ENCODE measurements around the gene PAXIP1. TPM values are rescaled to one million over a fixed set of nuclear protein-coding genes. Genes with fewer than 3 reads are reported as not detected.

PAXIP1 gene
- total RNA-seq, 1 donor from 2014 or later, result 38.9 TPM

DNA sequence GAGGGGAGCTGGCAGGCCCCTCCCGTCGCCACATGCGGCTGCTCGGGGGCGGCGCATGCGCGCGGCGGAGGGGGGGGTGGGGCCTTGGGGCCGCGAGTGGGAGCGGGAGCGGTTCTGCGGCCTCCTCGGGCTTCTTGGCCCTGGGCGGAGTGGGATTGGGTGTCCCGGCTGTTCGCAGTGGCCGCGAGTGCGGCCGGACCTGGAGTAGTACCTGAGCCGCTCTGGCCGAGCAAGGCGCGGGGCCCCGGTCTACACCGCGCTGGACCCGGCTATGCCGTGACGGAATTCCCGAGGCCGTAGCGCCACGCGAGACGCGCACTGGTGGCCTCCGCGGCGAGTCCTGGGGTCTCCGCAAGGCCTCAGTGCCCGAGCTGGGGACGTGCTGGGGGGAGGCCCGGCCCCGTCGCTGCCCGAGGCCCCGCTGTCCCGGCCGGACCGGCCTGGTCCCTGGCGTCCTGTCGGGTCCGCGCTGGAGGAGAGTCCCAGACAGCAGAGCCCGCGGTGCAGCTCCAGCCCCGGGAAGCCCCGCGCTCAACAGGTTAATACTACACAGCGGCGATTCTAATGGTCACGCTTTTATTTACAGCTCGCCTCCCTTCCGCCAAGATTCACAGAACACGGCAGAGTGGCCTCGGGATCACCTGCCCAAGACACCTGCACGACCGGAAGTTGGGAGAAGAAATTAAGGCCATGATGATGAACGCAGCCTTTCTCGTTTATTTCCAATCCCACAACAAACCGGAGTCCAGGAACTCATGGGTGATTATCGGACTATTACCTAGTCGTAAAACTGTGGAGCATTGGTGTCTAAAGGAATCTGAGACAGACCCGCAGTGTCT lies 671 bp upstream of the PAXIP1 start:
- peak overlapping the region; percentile 94 for H3K4me3 Mint-ChIP-seq
- peak; percentile 94 for DNase-seq
- no peaks in the 10 kb centered on the region for H3K27me3 Mint-ChIP-seq
- intact Hi-C loops (cut with micrococcal nuclease), result loop anchor here (1.0 to 10.0 kb wide), 6 partner anchors 69 to 639 kb away; partner anchors contain the start of genes HTR5A, INSIG1 and RBM33
- peaks cover 29% of the 10 kb centered on the region for H3K36me3 Mint-ChIP-seq (ENCODE audit: low read depth)
- H3K4me1 Mint-ChIP-seq, result peaks cover 9% of the 10 kb centered on the region
- H3K9me3 Mint-ChIP-seq, result no peaks in the 10 kb centered on the region
- peak overlapping the region; percentile 94 for H3K27ac Mint-ChIP-seq

DNA sequence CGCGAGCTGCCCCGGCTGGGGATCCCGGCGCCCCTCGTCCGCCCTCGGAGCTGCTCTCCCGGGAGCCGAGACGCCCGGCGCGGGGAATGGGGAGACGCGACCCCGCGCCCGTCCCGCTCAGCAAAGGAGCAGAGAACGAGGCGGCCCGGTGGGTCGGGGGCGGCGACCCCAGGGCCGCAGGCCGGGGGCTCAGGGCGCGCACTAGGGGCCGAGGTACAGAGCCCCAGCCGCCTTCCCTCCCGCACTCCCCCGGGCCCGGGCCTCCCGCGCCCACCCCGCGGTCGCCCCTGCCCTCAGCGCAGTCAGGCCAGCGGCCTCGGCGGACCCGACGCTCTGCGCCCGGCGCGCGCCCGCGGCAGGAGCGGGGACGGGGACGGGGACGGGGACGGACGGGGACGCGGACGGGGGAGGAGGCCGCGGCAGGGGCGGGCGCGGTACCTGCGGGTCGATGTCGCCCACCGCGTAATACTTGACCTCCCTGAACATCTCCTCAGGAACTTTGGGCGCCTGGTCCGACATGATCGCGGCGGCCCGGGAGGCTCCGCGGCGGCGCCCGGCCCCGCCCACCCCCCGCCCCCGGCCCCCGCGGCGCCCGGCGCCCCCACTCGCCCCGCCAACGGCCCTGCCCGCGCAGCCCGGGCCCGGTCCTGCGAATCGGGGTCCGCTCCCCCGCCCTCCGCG lies 373 bp downstream of the PAXIP1 start:
- Mint-ChIP-seq H3K27me3 (no peaks in the 10 kb centered on the region), H3K4me1 (peaks cover 6% of the 10 kb centered on the region), H3K36me3 (ENCODE audit: low read depth) (peaks cover 24% of the 10 kb centered on the region), H3K9me3 (no peaks in the 10 kb centered on the region), H3K27ac (no peak overlapping the region), H3K4me3 (no peak overlapping the region)
- intact Hi-C loops (cut with micrococcal nuclease), result loop anchor here (1.0 to 10.0 kb wide), 6 partner anchors 70 to 640 kb away; partner anchors contain the start of genes HTR5A, INSIG1 and RBM33
- peak; percentile 82 for DNase-seq

DNA sequence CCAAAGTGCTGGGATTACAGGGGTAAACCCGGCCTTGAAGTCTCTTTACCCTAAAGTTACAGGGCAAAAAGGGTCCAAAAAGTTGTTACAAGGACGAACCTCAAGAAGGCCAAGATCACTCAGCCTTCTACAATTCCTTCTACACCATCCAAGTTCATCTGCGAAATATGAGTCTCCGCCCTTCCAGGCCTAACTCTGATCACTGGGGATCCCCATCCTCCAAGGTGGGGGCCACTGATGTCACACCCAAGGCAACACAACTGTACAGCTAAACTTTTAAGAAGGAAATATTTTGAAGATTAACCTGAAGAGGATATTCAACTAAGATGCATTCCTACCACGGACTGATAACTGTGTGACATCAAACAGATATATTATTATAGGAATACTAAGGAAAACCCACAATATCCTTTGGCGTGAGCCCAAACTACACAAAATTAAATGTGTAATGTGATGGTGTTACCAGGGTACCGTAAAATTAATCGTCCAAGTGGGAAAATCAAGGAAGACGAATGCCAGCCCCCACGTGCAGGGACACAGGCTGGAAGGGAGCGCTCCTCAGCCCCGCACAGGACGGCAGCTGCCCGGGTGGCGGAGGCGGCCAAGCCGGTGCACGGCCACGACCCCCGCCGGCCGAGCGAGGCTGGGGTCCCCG lies 1.0 kb downstream of the PAXIP1 start:
- intact Hi-C loops (cut with micrococcal nuclease), result loop anchor here (2.0 to 10.0 kb wide), 4 partner anchors 70 to 640 kb away; partner anchors contain the start of genes HTR5A and RBM33
- Mint-ChIP-seq H3K27me3 (no peaks in the 10 kb centered on the region), H3K4me1 (peaks cover 6% of the 10 kb centered on the region), H3K4me3 (no peak overlapping the region), H3K9me3 (no peaks in the 10 kb centered on the region), H3K27ac (peak overlapping the region; percentile 95), H3K36me3 (ENCODE audit: low read depth) (peaks cover 29% of the 10 kb centered on the region)
- DNase-seq, result peak; percentile 70

DNA sequence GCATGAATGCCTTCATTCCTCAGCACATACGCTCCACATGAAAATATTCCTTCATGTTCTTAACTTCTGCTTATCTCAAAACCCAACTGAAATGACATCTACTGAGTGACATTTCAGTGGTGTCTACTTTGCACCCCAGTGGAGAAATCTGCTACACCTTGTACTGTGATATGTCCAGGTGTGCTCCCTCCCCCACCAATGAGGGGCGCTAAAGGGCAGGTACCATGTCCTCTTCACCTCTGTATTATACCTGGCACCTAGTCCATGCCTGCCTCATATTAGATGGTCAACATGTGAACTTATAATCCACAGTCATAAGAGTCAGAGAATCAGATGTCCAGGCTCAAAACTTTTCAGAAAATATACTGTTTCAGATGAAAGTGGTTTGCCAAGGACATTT lies 2.1 kb downstream of the PAXIP1 start:
- Mint-ChIP-seq H3K4me1 (peaks cover 8% of the 10 kb centered on the region), H3K36me3 (ENCODE audit: low read depth) (peaks cover 29% of the 10 kb centered on the region), H3K9me3 (no peaks in the 10 kb centered on the region), H3K27ac (no peak overlapping the region), H3K27me3 (no peaks in the 10 kb centered on the region), H3K4me3 (no peak overlapping the region)
- intact Hi-C loops (cut with micrococcal nuclease), result loop anchor here (5.0 to 10.0 kb wide), 3 partner anchors 72 to 642 kb away; partner anchors contain the start of genes HTR5A and RBM33
- DNase-seq, result no peak

DNA sequence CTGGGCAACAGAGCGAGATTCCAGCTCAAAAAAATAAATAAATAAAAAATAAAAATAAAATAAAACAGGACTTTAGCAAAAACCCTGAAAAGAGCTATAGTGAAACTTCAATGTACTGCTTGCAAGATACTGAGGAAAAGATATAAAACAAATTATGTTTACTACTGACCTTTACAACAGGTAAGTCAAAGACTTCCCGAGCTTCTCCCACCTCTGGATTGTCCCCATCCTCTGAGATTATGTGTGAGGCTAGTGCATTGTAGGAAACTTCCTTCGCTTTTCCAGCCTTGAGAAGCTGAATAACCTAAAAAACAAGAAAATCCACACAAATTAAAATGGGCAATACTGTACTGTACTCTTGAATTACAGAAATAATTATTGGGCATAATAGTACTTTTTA lies 4.4 kb downstream of the PAXIP1 start:
- DNase-seq, result no peak
- no peak overlapping the region for H3K27ac Mint-ChIP-seq
- intact Hi-C loops (cut with micrococcal nuclease), result no loop called here
- no peak overlapping the region for H3K4me3 Mint-ChIP-seq
- H3K4me1 Mint-ChIP-seq, result peaks cover 4% of the 10 kb centered on the region
- peaks cover 27% of the 10 kb centered on the region for H3K36me3 Mint-ChIP-seq (ENCODE audit: low read depth)
- H3K27me3 Mint-ChIP-seq, result no peaks in the 10 kb centered on the region
- H3K9me3 Mint-ChIP-seq, result no peaks in the 10 kb centered on the region

DNA sequence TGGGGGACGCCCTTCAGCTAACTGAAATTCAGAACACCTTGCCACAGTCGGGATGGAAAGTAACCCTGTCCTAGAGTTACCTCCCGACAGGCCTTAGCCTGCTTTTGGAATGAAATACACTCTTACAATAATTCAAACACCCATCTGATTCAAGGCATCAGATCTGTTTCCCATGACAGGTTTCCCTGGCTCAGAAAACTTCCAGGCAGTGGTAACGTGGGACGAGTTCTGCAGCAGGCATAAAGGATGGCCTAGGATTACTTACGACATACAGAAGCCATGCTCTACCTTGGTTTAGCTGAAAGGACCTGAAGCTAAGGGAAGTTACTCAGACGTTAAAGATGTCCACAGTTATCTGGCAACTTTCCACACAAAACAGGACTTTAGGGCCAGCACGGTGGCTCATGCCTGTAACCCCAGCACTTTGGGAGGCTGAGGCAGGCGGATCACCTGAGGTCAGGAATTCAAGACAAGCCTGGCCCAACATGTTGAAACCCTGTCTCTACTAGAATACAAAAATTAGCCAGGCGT lies 5.0 kb downstream of the PAXIP1 start:
- no peak overlapping the region for H3K4me3 Mint-ChIP-seq
- no peaks in the 10 kb centered on the region for H3K27me3 Mint-ChIP-seq
- peak; percentile 53 for DNase-seq
- intact Hi-C loops (cut with micrococcal nuclease), result no loop called here
- peaks cover 4% of the 10 kb centered on the region for H3K4me1 Mint-ChIP-seq
- H3K27ac Mint-ChIP-seq, result no peak overlapping the region
- peaks cover 33% of the 10 kb centered on the region for H3K36me3 Mint-ChIP-seq (ENCODE audit: low read depth)
- no peaks in the 10 kb centered on the region for H3K9me3 Mint-ChIP-seq

DNA sequence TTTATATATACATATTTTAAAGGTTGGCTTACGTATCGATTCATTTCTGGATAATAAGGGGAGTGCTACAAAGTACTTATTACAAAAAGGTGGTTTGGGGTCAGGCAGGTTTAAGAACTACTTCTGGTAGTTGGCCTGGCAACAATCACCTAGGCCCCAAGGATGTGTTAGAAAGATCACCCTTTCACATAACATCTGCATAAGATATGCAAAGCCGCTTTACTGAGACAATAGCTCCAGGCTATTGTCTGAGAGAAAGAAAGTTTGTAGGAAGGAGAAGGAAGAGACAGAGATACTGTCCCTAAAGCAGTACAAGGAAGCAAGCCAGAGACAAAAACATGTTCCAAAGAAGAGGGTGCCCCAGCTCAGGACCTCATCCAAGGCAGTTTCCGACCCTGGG lies 6.2 kb downstream of the PAXIP1 start:
- peaks cover 4% of the 10 kb centered on the region for H3K4me1 Mint-ChIP-seq
- peaks cover 39% of the 10 kb centered on the region for H3K36me3 Mint-ChIP-seq (ENCODE audit: low read depth)
- no peak for DNase-seq
- no peaks in the 10 kb centered on the region for H3K27me3 Mint-ChIP-seq
- H3K9me3 Mint-ChIP-seq, result no peaks in the 10 kb centered on the region
- intact Hi-C loops (cut with micrococcal nuclease), result no loop called here
- no peak overlapping the region for H3K27ac Mint-ChIP-seq
- H3K4me3 Mint-ChIP-seq, result no peak overlapping the region

DNA sequence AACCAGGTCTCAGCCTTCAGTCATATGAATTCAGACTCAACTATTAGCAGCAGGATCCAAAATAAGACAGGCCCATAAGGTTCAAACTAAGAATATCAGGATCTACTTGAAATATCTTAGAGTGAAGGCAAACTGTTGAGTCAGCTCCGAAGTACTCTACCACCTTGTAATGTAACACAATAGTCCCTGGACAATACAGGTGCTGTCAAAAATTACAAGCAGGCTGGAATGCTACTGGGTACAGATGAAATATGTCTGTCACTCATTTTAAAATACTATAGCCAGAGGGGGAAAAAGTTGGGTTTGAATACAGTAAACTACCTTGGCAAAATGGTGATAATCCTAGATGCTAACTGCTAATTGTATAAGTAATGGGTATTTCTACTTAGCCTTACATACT lies 6.8 kb downstream of the PAXIP1 start:
- H3K9me3 Mint-ChIP-seq, result no peaks in the 10 kb centered on the region

DNA sequence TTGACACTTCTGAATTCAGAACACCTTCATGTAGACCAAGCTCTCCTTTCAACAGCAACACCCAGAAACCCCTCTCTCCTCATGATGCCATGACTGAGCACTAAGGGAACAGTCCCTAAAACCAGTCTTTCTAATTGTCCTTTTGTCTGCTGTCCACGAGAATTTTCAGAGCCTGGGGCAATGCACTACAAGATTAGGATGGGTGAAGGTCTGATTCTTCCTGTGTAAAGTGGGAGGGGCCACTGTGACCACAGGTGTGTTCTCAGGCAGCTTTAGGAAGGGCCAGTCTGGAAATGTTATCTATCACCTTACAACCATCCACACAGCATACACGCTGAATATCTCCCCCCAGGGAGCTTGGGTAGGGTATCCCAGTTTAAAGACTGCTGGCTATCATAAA lies 7.9 kb downstream of the PAXIP1 start:
- Mint-ChIP-seq H3K27ac (no peak overlapping the region), H3K4me3 (no peak overlapping the region), H3K36me3 (ENCODE audit: low read depth) (peaks cover 48% of the 10 kb centered on the region), H3K27me3 (no peaks in the 10 kb centered on the region), H3K9me3 (no peaks in the 10 kb centered on the region), H3K4me1 (peaks cover 4% of the 10 kb centered on the region)
- intact Hi-C loops (cut with micrococcal nuclease), result no loop called here
- no peak for DNase-seq

More for the DNA sequence above, 6.8 kb downstream of the PAXIP1 start:
- no peaks in the 10 kb centered on the region for H3K27me3 Mint-ChIP-seq
- H3K27ac Mint-ChIP-seq, result no peak overlapping the region
- intact Hi-C loops (cut with micrococcal nuclease), result no loop called here
- no peak for DNase-seq
- peaks cover 4% of the 10 kb centered on the region for H3K4me1 Mint-ChIP-seq
- H3K4me3 Mint-ChIP-seq, result no peak overlapping the region
- peaks cover 43% of the 10 kb centered on the region for H3K36me3 Mint-ChIP-seq (ENCODE audit: low read depth)

DNA sequence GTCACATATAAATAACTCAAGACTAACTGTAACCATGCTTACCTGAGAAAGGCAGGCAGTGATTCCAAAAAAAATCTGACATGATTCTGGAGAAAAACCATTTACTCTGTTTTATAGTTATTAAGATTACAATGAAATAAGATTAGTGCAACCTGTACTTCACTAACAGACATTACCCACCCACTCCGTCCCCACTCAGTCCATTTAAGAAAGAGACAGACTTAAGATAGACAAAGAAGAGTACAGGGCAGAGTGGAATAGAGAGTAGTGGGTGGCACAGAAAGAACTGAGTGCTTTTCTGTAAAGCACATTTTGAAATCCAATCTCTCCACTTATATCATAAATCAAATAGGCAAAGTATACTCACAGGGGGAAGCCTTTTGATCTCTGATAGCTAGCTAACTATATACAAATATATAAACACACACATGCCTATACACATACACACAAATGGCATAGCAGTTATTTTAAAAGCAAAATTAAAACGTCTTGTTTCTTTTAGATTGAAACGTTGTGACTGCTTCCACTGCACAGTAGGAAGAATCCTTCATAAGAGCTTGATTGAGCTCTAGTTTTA lies 11.9 kb downstream of the PAXIP1 start:
- H3K4me1 Mint-ChIP-seq, result peaks cover 2% of the 10 kb centered on the region
- no peak overlapping the region for H3K27ac Mint-ChIP-seq

DNA sequence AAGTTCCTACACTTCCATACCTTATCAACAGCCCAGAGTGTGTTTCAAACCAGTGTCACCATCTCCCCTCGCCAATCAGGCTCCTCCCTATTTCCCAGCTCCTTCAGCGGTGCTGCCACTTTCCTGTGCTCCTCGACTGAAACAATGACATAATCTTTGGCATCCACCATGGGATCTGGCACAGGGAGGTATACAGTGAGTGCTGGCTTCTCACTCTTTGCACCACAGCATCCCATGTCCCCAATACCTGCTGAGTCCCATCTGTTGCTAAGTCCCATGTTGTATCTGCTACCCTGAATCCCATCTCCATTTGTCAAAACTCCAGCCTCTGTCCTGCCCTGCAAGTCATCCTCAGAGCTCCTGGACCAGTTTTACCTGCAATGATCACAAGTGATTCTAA lies 15.4 kb downstream of the PAXIP1 start:
- intact Hi-C loops (cut with micrococcal nuclease), result no loop called here
- H3K27ac Mint-ChIP-seq, result no peak overlapping the region
- H3K4me3 Mint-ChIP-seq, result no peak overlapping the region
- peak; percentile 34 for DNase-seq
- H3K4me1 Mint-ChIP-seq, result peaks cover 8% of the 10 kb centered on the region
- H3K36me3 Mint-ChIP-seq (ENCODE audit: low read depth), result peaks cover 46% of the 10 kb centered on the region
- no peaks in the 10 kb centered on the region for H3K27me3 Mint-ChIP-seq
- H3K9me3 Mint-ChIP-seq, result no peaks in the 10 kb centered on the region

More for the DNA sequence above, 11.9 kb downstream of the PAXIP1 start:
- intact Hi-C loops (cut with micrococcal nuclease), result no loop called here
- Mint-ChIP-seq H3K4me3 (no peak overlapping the region), H3K9me3 (no peaks in the 10 kb centered on the region), H3K27me3 (no peaks in the 10 kb centered on the region), H3K36me3 (ENCODE audit: low read depth) (peaks cover 57% of the 10 kb centered on the region)
- no peak for DNase-seq

DNA sequence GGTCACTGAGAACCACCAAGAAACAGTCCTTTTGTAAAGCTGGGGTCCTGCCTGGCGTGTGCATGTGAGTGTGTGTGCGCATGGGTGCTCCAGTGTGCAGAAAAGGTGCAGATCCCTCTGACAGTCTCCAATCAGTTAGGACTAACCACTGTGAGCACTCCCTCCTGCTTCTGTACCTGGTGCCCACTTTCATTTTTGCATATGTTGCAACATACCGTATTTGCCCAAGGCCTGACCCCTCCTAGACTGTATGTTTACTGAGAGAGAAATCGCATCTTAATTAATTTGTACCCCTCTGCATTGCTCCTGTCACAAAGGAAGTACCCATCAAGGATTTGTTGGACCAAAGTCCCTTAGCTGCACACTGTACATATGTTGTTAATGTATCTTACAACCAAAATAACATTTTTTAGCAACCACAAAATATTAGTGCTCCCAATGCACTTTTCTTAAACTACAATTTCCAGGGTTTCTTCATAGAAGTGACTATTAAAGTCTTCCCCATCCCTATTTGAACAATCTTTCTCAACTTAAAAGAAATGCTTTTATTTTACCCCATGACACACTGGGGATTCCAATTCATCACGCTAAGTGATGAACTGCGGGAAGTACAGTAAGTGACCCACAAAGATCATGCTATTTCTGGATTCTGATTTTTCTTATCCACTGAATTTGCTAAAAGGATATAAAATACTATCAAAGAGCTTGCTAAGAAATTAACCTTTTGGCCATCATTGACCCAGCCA lies 16.6 kb downstream of the PAXIP1 start:
- Mint-ChIP-seq H3K36me3 (ENCODE audit: low read depth) (peaks cover 40% of the 10 kb centered on the region), H3K27me3 (no peaks in the 10 kb centered on the region), H3K4me3 (no peak overlapping the region), H3K4me1 (peaks cover 8% of the 10 kb centered on the region), H3K27ac (no peak overlapping the region), H3K9me3 (no peaks in the 10 kb centered on the region)
- intact Hi-C loops (cut with micrococcal nuclease), result no loop called here
- peak; percentile 50 for DNase-seq

DNA sequence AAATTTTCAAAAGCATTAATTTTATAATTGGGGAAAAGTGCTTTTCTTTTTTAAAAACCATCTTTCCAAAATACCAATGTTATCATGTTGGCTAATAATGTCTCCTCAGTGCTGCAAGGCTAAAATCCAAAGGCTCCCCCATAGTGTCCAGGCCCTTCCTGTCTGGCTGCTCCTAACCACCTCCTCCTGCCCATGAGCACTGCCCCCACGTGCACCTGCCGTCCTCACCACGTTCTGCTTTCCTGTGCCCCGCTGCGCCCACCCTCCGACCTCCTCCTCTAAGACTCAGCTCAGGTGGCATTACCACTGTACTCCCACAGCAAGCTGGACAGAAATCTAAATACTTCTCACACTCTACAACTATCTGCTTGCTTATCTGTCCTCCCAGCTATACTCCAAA lies 17.7 kb downstream of the PAXIP1 start:
- H3K9me3 Mint-ChIP-seq, result no peaks in the 10 kb centered on the region
- peaks cover 8% of the 10 kb centered on the region for H3K4me1 Mint-ChIP-seq
- H3K4me3 Mint-ChIP-seq, result no peak overlapping the region
- no peaks in the 10 kb centered on the region for H3K27me3 Mint-ChIP-seq
- intact Hi-C loops (cut with micrococcal nuclease), result no loop called here
- peak; percentile 44 for DNase-seq
- H3K27ac Mint-ChIP-seq, result no peak overlapping the region
- peaks cover 39% of the 10 kb centered on the region for H3K36me3 Mint-ChIP-seq (ENCODE audit: low read depth)
